WTC11 (cell line): ENCODE measurements around the gene FBXO3. TPM values are rescaled to one million over a fixed set of nuclear protein-coding genes. Genes with fewer than 3 reads are reported as not detected.

Experiments
- ATAC-seq: fragments of 200-7000 bp; cut with Tn5 transposase; 2 replicates; pipeline ENCODE4 v1.10.0; 2021; ENCODE audit warnings: mild to moderate bottlenecking, moderate library complexity
- CTCF ChIA-PET: fragments of 300-600 bp; sonication (Branson Sonifier 250); formaldehyde crosslinking; loops from one replicate; lab custom pipeline; 2021; ENCODE audit warnings: antibody characterized with exemption; lab: Charles Lee
- POLR2A ChIA-PET: fragments of 350-600 bp; sonication (Branson Sonifier 250); formaldehyde crosslinking; loops from one replicate; lab custom pipeline; 2021; ENCODE audit warnings: antibody characterized with exemption; lab: Charles Lee
- DNase-seq: peaks from one replicate; pipeline ENCODE4 v3.0.0; 2021; ENCODE audit warnings: low spot score
- H3K27ac Mint-ChIP-seq: 2 replicates; pipeline ENCODE4 v1.8.0; 2021; ENCODE audit warnings: mixed read lengths
- H3K27me3 Mint-ChIP-seq: 2 replicates; pipeline ENCODE4 v1.8.0; 2021; ENCODE audit warnings: low read depth, mild to moderate bottlenecking, moderate library complexity, mixed read lengths
- H3K36me3 Mint-ChIP-seq: 2 replicates; pipeline ENCODE4 v1.8.0; 2021; ENCODE audit warnings: mixed read lengths
- H3K4me1 Mint-ChIP-seq: 2 replicates; pipeline ENCODE4 v1.8.0; 2022; ENCODE audit warnings: mixed read lengths
- H3K4me3 Mint-ChIP-seq: 2 replicates; pipeline ENCODE4 v1.8.0; 2021; ENCODE audit warnings: mild to moderate bottlenecking, moderate library complexity, mixed read lengths
- H3K9me3 Mint-ChIP-seq: 2 replicates; pipeline ENCODE4 v1.8.0; 2021; ENCODE audit warnings: mixed read lengths
- E2F5 ChIP-seq: sonication (generic); formaldehyde crosslinking; IDR thresholded peaks from 2 replicates; pipeline ENCODE4 v1.8.1; 2022; ENCODE audit warnings: mild to moderate bottlenecking, moderate library complexity, missing genetic modification reagents
- ERG ChIP-seq: fragments of 250-450 bp; sonication (Bioruptor Pico); IDR thresholded peaks from 2 replicates; pipeline ENCODE4 v1.8.0; 2021; ENCODE audit warnings: mild to moderate bottlenecking
- FOXP4 ChIP-seq: sonication (generic); formaldehyde crosslinking; IDR thresholded peaks from 2 replicates; pipeline ENCODE4 v1.8.0; 2022; ENCODE audit warnings: mild to moderate bottlenecking, missing genetic modification reagents
- GTF2I ChIP-seq: fragments of 250-450 bp; sonication (Bioruptor Pico); conservative IDR thresholded peaks from 2 replicates; pipeline ENCODE4 v1.4.0; 2021; ENCODE audit warnings: mild to moderate bottlenecking
- JAZF1 ChIP-seq: fragments of 250-450 bp; sonication (Bioruptor Pico); IDR thresholded peaks from 2 replicates; pipeline ENCODE4 v1.9.0; 2021; ENCODE audit warnings: moderate library complexity, mild to moderate bottlenecking, inconsistent platforms
- KAT7 ChIP-seq: sonication (generic); formaldehyde crosslinking; IDR thresholded peaks from 2 replicates; pipeline ENCODE4 v1.8.1; 2023; ENCODE audit warnings: missing genetic modification reagents, mild to moderate bottlenecking, borderline replicate concordance
- NFYB ChIP-seq: sonication (generic); formaldehyde crosslinking; conservative IDR thresholded peaks from 2 replicates; pipeline ENCODE4 v1.8.0; 2022; ENCODE audit warnings: low read depth, missing genetic modification reagents
- PRDM15 ChIP-seq: sonication (generic); formaldehyde crosslinking; IDR thresholded peaks from 2 replicates; pipeline ENCODE4 v1.8.0; 2022; ENCODE audit warnings: missing genetic modification reagents
- TCF7 ChIP-seq: sonication (generic); formaldehyde crosslinking; IDR thresholded peaks from 2 replicates; pipeline ENCODE4 v1.8.0; 2022; ENCODE audit warnings: mild to moderate bottlenecking, low read depth, missing genetic modification reagents, moderate library complexity
- TEAD1 ChIP-seq: sonication (generic); formaldehyde crosslinking; IDR thresholded peaks from 2 replicates; pipeline ENCODE4 v1.8.0; 2022; ENCODE audit warnings: mild to moderate bottlenecking, missing genetic modification reagents
- USF1 ChIP-seq: sonication (generic); formaldehyde crosslinking; IDR thresholded peaks from 2 replicates; pipeline ENCODE4 v1.8.0; 2022; ENCODE audit warnings: mild to moderate bottlenecking, missing genetic modification reagents
- ZMAT4 ChIP-seq: fragments of 250-450 bp; sonication (Bioruptor Pico); IDR thresholded peaks from 2 replicates; pipeline ENCODE4 v1.9.0; 2021; ENCODE audit warnings: mild to moderate bottlenecking
- ZNF138 ChIP-seq: sonication (generic); formaldehyde crosslinking; conservative IDR thresholded peaks from 2 replicates; pipeline ENCODE4 v1.8.1; 2022; ENCODE audit warnings: mild to moderate bottlenecking, moderate library complexity, missing genetic modification reagents
- ZNF281 ChIP-seq: sonication (generic); formaldehyde crosslinking; IDR thresholded peaks from 2 replicates; pipeline ENCODE4 v1.8.0; 2023; ENCODE audit warnings: mild to moderate bottlenecking, missing genetic modification reagents
- total RNA-seq: library from RNA; stranded (reverse); gene quantifications from 3 replicates; pipeline ENCODE4 v1.2.3, GENCODE V29; 2021

The FBXO3 gene
- total RNA-seq, 1 experiment from 2014 or later, result 14.5 TPM

- no peak for TF ChIP-seq GTF2I
- TF ChIP-seq FOXP4 (CRISPR knock-in tag), result no peak
Measured at GRCh38 chr11:33742249-33742851, 32.0 kb downstream of the FBXO3 start (continued).

GRCh38 chr11:33741806-33742205 is 32.5 kb downstream of the FBXO3 start:
- Mint-ChIP-seq H3K36me3 (no peaks in the 10 kb centered on the region), H3K4me3 (no peak overlapping the region), H3K27ac (no peak overlapping the region), H3K9me3 (no peaks in the 10 kb centered on the region), H3K4me1 (peaks cover 4% of the 10 kb centered on the region), H3K27me3 (no peaks in the 10 kb centered on the region)
- CTCF ChIA-PET, result interaction anchor here (0.7 to 1.9 kb wide), 13 partner anchors 11 to 575 kb away, joined by 3 to 22 read pairs (median 5); partner anchors contain the start of gene C11orf91
- no peak for ATAC-seq
- DNase-seq, result no peak
- POLR2A ChIA-PET, result no interaction called here
- TF ChIP-seq NFYB (CRISPR knock-in tag) (no peak), ERG (no peak), ZNF281 (CRISPR knock-in tag) (no peak), ZNF138 (CRISPR knock-in tag) (no peak), ZMAT4 (no peak), KAT7 (CRISPR knock-in tag) (no peak)

GRCh38 chr11:33737362-33737821 is 36.9 kb downstream of the FBXO3 start:
- Mint-ChIP-seq H3K27ac (no peak overlapping the region), H3K4me3 (peak overlapping the region; percentile 78)
- CTCF ChIA-PET, result interaction anchor here (1.3 to 1.4 kb wide), 2 partner anchors 69 to 71 kb away, joined by 3 to 6 read pairs; no protein-coding TSS in a partner anchor

GRCh38 chr11:33736148-33736812 is 38.0 kb downstream of the FBXO3 start, which contains the start of gene CD59:
TSS of gene CD59 (minus strand) at chr11:33736423. CDS start at chr11:33722445, 13,978 bp downstream.
- no peak within 1 kb of the TSS for H3K27ac Mint-ChIP-seq
- H3K9me3 Mint-ChIP-seq, result no peaks in the 10 kb centered on the region
- peaks cover 26% of the 10 kb centered on the region for H3K4me1 Mint-ChIP-seq
- DNase-seq, result peak; percentile 99
- H3K4me3 Mint-ChIP-seq, result peak within 1 kb of the TSS; percentile 78
- CTCF ChIA-PET, result interaction anchor here (1.0 to 1.7 kb wide), 7 partner anchors 20 to 93 kb away, joined by 3 to 10 read pairs (median 6); partner anchors contain the start of genes C11orf91 and FBXO3
- POLR2A ChIA-PET, result interaction anchor here (0.6 to 2.0 kb wide), 4 partner anchors 35 to 134 kb away, joined by 3 to 10 read pairs (median 7); partner anchors contain the start of genes C11orf91 and FBXO3
- peak; percentile 93 for ATAC-seq
- no peaks in the 10 kb centered on the region for H3K36me3 Mint-ChIP-seq
- H3K27me3 Mint-ChIP-seq, result peaks cover 12% of the 10 kb centered on the region
- TF ChIP-seq USF1 (CRISPR knock-in tag) (peak; percentile 37; the same call in 1 of the 2 replicates), JAZF1 (CRISPR knock-in tag) (no peak), TEAD1 (CRISPR knock-in tag) (peak; percentile 71; the same call in 1 of the 2 replicates), TCF7 (no peak), PRDM15 (CRISPR knock-in tag) (0 out of 2 replicates have a peak, but pooled peaks have one; percentile 27), E2F5 (peak; percentile 55; the same call in 1 of the 2 replicates)

More at GRCh38 chr11:33737362-33737821, 36.9 kb downstream of the FBXO3 start:
- Mint-ChIP-seq H3K4me1 (peaks cover 21% of the 10 kb centered on the region), H3K36me3 (no peaks in the 10 kb centered on the region), H3K9me3 (no peaks in the 10 kb centered on the region), H3K27me3 (peaks cover 12% of the 10 kb centered on the region)
- POLR2A ChIA-PET, result interaction anchor here (2.0 kb wide), 1 partner anchor 36 kb away, joined by 6 read pairs; the partner anchor contains the start of gene FBXO3
- ATAC-seq (no peak), DNase-seq (no peak)
- TF ChIP-seq NFYB (CRISPR knock-in tag), result no peak
